HG03565 (cell line): ENCODE measurements around the gene UBE2O.
"Not testable (repeated sequence)": the region's sequence is repeated elsewhere in the genome, so short reads cannot be mapped to it uniquely, and the experiment has no call there.

Source experiments
- ATAC-seq: cut with Tn5 transposase; IDR thresholded peaks from one replicate; pipeline ENCODE4 v1.9.1; 2021; ENCODE audit warnings: mild to moderate bottlenecking, moderate library complexity; ENCODE audit not compliant: unreplicated experiment

Gene UBE2O

GRCh38 chr17:76379646-76380376, 73.1 kb downstream of the UBE2O start:
- ATAC-seq, result no peak

- ATAC-seq, result no peak
These were observed 73.7 kb downstream of the UBE2O start for GRCh38 chr17:76379275-76379641.

- no peak for ATAC-seq
These were observed 74.2 kb downstream of the UBE2O start for GRCh38 chr17:76378548-76379274.

- ATAC-seq, result no peak
These were observed 76.4 kb downstream of the UBE2O start for GRCh38 chr17:76376318-76377133.

GRCh38 chr17:76371656-76372628, 81.0 kb downstream of the UBE2O start:
- ATAC-seq, result no peak

- no peak for ATAC-seq
These were observed 82.5 kb downstream of the UBE2O start for GRCh38 chr17:76370261-76370993.

- no peak for ATAC-seq
These were observed 83.1 kb downstream of the UBE2O start for GRCh38 chr17:76369804-76370203.

GRCh38 chr17:76369379-76369778, 83.6 kb downstream of the UBE2O start:
- ATAC-seq, result no peak

- ATAC-seq, result no peak
These were observed 84.4 kb downstream of the UBE2O start for GRCh38 chr17:76368545-76368944.

GRCh38 chr17:76367642-76368041, 85.3 kb downstream of the UBE2O start:
- ATAC-seq, result no peak

GRCh38 chr17:76366247-76366646, 86.7 kb downstream of the UBE2O start:
- ATAC-seq, result no peak

- ATAC-seq, result no peak
These were observed 87.6 kb downstream of the UBE2O start for GRCh38 chr17:76365256-76365903.

- ATAC-seq, result no peak
These were observed 89.7 kb downstream of the UBE2O start for GRCh38 chr17:76363107-76363842.

GRCh38 chr17:76360461-76360860, 92.5 kb downstream of the UBE2O start:
- ATAC-seq, result no peak

GRCh38 chr17:76359776-76360175, 93.2 kb downstream of the UBE2O start:
- ATAC-seq, result not testable (repeated sequence)

GRCh38 chr17:76359375-76359774, 93.6 kb downstream of the UBE2O start:
- ATAC-seq, result no peak

- ATAC-seq, result no peak
These were observed 95.3 kb downstream of the UBE2O start for GRCh38 chr17:76357597-76358158.

GRCh38 chr17:76356803-76357456, 96.0 kb downstream of the UBE2O start:
- no peak for ATAC-seq
